HCEC 1CT (cell line): ENCODE measurements around the gene SBF2.
"Not testable (repeated sequence)": the region's sequence is repeated elsewhere in the genome, so short reads cannot be mapped to it uniquely, and the experiment has no call there.

Source experiments
- DNase-seq: peaks from one replicate; pipeline ENCODE4 v3.0.0-alpha.2; 2017

Gene SBF2

GRCh38 chr11:10109806-10110205 is 184.2 kb downstream of the SBF2 start:
- DNase-seq, result peak; percentile 96

- peak; percentile 69 for DNase-seq
These were observed 184.9 kb downstream of the SBF2 start for GRCh38 chr11:10108915-10109680.

GRCh38 chr11:10107497-10107896 is 186.5 kb downstream of the SBF2 start:
- DNase-seq, result no peak

GRCh38 chr11:10097615-10098014 is 196.4 kb downstream of the SBF2 start:
- no peak for DNase-seq

GRCh38 chr11:10096987-10097386 is 197.0 kb downstream of the SBF2 start:
- DNase-seq, result no peak

GRCh38 chr11:10095412-10096208 is 198.4 kb downstream of the SBF2 start:
- DNase-seq, result no peak

- no peak for DNase-seq
These were observed 201.6 kb downstream of the SBF2 start for GRCh38 chr11:10092426-10092825.

GRCh38 chr11:10091314-10092045 is 202.5 kb downstream of the SBF2 start:
- DNase-seq, result no peak

GRCh38 chr11:10087923-10088225 is 206.1 kb downstream of the SBF2 start:
- DNase-seq, result not testable (repeated sequence)

GRCh38 chr11:10087186-10087922 is 206.7 kb downstream of the SBF2 start:
- no peak for DNase-seq

GRCh38 chr11:10080138-10080537 is 213.9 kb downstream of the SBF2 start:
- no peak for DNase-seq

- peak; percentile 12 for DNase-seq
These were observed 217.4 kb downstream of the SBF2 start for GRCh38 chr11:10076458-10077141.

- no peak for DNase-seq
These were observed 218.9 kb downstream of the SBF2 start for GRCh38 chr11:10075141-10075540.

- no peak for DNase-seq
These were observed 221.2 kb downstream of the SBF2 start for GRCh38 chr11:10072841-10073240.

- DNase-seq, result peak; percentile 76
These were observed 221.9 kb downstream of the SBF2 start for GRCh38 chr11:10072142-10072541.

GRCh38 chr11:10067629-10068300 is 226.3 kb downstream of the SBF2 start:
- no peak for DNase-seq

GRCh38 chr11:10066441-10066840 is 227.6 kb downstream of the SBF2 start:
- DNase-seq, result no peak

- DNase-seq, result no peak
These were observed 229.2 kb downstream of the SBF2 start for GRCh38 chr11:10064828-10065227.

GRCh38 chr11:10058356-10058755 is 235.7 kb downstream of the SBF2 start:
- peak; percentile 51 for DNase-seq

GRCh38 chr11:10051868-10052586 is 242.0 kb downstream of the SBF2 start:
- no peak for DNase-seq

- DNase-seq, result peak; percentile 51
These were observed 243.5 kb downstream of the SBF2 start for GRCh38 chr11:10050561-10050960.
